NCI-H1694 treated with DMSO at 0.1 percent for 48 hours (cell line): ENCODE results near the gene LHFPL3.

ENCODE experiments used
- DNase-seq: peaks from one replicate; lab custom pipeline; 2025; lab: John Stamatoyannopoulos, UW

The LHFPL3 gene

GRCh38 chr7:104371216-104371979 is 43.0 kb downstream of the LHFPL3 start:
- DNase-seq, result no peak

DNA sequence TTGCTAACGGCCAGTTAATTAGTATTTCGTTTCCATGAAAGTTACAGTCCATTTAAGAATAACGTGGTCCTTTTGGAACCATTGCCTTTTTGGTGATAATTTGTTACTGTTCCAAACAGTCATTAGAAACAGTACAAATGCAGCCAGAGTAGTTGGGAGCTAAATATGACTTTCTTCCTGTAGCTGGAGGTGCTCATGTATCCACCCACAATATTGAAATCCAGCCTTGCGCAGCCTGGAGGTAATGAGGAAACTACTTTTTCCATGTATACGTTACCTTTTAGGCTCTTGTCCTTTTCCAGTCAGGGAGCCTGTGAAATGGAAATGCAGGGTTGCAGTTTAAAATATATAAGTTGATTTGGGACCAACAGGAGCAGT is 43.6 kb downstream of the LHFPL3 start:
- no peak for DNase-seq

DNA sequence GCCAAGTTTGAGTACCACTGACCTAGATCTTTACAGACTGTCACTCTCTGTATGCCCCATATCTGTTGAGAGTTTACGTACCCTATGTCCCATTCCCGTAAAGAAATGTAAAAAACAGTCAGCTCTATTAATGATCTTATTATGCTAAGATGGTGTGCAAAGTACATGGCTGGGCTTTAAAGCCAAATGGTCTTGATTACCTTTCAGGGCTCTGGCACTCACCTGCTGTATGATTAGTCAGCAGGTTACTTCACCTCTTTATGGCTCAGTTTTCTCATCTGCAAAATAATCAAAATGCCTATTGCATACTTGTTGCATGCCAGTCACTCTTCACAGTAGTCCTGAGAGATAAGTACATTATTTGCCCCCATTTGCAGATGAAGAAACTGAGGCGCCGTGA is 54.2 kb downstream of the LHFPL3 start:
- DNase-seq, result no peak

DNA sequence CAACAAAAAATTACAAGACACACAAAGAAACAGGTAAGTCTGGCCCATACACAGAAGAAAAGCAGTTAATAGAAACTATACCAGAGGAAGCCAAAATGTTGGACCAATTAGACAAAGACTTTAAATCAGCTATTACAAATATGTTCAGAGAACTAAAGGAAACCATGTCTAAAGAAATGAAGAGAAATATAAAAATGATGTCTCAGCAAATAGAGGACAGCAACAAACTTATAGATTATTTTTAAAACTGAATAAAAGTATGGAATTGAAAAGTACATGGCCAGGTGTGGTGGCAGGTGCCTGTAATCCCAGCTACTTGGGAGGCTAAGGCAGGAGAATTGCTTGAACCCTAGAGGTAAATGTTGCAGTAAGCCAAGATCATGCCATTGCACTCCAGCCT is 58.5 kb downstream of the LHFPL3 start:
- no peak for DNase-seq

GRCh38 chr7:104388222-104388621 is 59.8 kb downstream of the LHFPL3 start:
- no peak for DNase-seq

DNA sequence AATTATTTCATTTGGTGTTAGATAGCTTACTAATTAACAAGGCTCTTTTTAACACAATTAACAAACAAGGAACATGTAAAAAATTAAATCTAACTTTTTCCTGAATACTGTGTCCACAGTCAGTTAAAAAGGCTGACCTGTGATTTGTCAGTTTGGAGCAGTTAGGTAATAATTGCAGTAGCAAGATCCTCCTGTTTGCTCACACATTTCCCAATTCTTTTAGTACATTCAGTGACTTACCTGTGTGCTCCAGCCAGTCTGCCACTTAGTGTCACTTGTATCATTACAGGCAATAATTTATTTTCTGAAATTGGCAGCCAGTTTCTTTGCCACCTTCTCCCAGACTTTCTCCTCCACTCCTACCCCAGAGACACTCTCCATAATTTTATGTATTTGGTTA is 66.8 kb downstream of the LHFPL3 start:
- DNase-seq, result no peak

GRCh38 chr7:104397442-104397841 is 69.0 kb downstream of the LHFPL3 start:
- DNase-seq, result no peak

GRCh38 chr7:104408371-104408770 is 80.0 kb downstream of the LHFPL3 start:
- no peak for DNase-seq

DNA sequence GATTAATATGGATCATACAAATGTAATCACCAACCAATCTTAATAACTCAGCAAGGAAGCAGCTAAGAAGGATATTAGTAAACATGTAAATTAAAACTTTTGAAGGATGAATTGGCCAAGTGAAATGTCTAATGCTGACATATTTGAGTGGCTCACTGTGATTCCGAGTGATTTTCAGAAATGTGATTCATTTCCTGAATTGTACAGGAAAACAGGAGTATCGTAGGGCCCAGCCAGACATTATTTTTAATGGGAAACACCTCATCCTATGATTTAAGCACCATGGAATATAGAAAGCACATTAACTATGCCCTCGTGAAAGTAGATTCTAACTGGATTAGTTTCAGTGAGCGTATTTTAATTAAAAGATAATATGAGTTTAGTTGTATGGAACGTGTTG is 82.3 kb downstream of the LHFPL3 start:
- no peak for DNase-seq

GRCh38 chr7:104412911-104413310 is 84.5 kb downstream of the LHFPL3 start:
- DNase-seq, result no peak

DNA sequence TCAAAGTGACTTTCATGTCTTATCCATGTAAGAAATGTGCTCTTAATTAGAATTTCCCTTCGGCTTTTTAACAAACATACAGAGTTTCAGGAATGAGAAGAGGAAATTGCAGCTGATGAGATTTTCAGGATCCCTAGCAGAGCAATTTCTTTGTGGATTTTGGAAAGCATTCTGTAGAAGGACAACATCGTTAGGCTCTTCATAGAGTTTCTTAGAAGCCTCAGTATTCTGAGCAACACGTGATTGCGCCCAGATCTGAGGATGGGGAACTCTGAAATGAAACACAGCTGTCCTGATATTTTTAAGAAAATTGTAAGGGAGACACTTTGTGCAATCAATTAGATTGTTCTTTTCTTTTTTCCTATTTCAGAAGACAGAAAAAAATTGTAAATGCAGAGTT is 85.8 kb downstream of the LHFPL3 start:
- no peak for DNase-seq

GRCh38 chr7:104415700-104416099 is 87.3 kb downstream of the LHFPL3 start:
- no peak for DNase-seq

- no peak for DNase-seq
Measured at GRCh38 chr7:104416866-104417393, 88.5 kb downstream of the LHFPL3 start.

DNA sequence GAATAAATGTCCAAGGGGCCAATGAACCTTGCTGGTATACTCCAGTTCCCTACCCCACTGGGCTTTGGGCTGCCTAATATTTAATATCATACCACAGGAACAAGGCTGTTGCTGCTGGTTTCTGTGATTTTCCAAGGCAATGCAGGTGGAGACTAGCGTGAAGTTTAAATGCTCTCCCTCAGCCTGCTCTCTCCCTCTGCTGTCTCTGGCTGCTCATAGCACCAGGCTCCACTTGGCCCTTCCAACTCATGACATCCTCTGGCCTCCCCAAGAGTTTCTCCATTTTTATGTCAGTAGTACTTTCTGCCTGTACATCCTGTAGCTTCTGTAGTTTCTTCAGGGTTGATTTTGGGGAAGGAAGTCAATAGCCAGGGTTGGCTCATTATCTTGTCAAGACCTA is 103.5 kb downstream of the LHFPL3 start:
- DNase-seq, result no peak

DNA sequence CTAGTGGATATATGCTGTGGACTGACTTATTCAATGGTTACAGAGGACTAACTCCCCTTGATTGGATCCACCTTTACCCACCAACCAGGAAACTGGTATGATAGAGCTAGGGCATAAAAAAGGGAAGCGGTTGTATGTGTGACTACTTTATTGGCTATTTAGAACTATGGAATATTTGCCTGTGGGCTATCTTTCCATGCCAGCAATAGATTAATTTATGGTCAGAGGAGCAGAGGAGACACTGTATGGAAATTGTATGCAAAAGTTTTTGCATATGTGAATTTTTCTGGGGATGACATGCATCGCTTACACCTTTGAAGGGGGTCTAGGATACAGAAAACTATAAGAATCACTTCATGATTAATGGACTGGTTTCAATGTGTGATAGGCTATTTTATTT is 105.7 kb downstream of the LHFPL3 start:
- no peak for DNase-seq

DNA sequence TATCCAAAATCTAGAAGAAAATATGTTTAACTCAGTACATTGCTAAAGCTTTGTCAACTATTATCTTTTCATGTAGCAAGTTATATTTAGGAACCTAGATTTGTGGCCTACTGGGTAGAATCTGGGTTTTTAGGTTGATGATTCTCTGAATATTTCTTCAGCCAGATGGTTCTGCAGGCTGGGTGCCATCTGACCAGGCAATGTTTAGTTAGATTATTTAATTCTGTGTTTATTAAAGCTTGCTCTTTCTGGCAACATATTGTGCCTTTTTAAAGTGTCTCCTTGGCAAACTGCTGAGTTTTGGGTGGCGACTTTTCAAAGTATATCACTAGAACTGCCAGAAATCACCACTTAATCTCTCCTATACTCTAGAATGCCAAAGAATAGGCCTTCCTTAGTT is 114.1 kb downstream of the LHFPL3 start:
- peak; percentile 69 for DNase-seq

DNA sequence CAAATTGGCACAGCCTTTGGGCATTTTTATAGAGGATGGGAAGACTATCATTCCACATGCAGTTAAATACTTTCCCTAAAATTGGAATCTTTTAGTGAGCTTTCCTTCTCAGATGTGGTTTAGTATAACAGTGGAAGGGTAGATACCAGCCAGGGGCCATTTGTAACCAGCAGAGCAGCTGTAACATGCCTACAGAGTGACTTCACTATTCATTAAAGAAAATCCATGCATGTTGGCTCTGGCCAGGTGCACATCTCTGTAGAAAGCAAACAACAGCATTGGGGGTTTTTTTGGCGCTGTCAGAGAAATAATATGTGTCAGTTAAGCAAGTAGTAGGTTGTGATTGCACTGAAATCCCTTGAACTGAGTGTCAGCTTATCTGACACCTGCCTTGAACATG is 115.6 kb downstream of the LHFPL3 start:
- no peak for DNase-seq

- DNase-seq, result no peak
Measured at GRCh38 chr7:104445393-104445792, 117.0 kb downstream of the LHFPL3 start.

- DNase-seq, result no peak
Measured at GRCh38 chr7:104450861-104451260, 122.5 kb downstream of the LHFPL3 start.

DNA sequence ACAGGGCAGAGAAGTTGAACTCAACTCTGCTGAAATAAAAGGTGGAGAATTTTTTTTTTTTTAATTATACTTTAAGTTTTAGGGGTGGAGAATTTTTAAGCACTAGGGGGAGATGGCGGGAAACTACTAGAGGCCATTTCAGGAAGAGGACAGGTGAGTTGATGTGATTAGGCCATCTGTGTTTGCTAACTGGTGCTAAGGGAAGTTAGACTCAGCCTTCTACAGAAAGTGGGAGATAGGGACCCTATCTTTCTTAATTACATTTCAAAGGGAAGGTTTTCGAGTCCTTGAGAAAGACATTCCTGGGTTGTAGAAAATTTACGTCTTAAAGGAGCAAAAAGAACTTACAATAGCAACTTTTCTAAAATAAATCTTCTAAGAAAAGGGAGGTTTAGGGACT is 124.8 kb downstream of the LHFPL3 start:
- DNase-seq, result no peak

DNA sequence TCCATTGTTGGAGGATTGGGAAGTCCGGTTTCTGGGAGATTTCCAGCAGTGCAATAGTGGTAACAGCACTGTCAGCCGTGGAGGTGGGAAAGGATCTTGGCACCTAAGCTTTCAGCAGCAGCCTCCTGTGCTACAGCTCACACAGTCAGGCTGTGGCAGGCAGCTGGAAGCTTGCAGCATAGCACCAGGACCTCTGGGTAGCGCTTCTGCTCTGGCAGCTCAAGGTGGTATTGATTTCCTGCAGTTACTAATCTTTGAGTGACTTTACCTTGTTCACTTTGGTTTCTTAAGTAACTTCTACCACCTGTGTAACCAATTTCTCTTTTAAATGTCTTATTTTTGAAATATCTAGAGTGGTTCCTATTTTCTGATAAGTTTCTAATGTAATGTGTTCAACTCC is 130.5 kb downstream of the LHFPL3 start:
- DNase-seq, result no peak

DNA sequence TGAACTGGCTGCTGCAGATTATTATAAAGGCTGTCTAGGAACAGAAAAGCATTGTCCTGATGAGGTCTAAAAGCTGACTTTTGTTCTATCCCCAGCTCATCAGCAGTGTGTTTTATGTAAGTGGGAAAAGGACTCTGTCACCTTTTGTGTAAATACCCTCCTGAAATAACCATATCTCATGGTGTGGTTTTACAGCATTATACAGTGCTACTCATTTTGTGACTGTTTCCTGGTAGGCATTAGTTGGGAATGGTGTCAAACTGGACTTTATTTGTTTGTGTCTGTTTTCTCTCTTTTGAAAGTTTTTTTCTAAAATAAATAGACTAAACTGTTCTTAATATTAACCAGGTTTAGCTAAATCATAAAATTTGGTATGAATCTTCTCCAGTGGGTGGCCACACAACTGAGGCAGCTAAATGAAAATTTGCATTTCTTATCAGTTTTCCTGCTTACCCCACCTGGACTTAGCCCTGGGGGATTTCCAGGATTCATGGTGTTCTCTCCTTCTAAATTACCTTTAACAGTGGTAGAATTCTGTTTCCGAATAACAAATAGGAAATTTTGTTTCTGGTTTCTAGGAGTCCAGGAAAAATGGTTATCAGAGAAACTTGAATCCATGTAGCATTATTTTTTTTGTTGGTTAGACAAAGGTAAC is 140.9 kb downstream of the LHFPL3 start:
- no peak for DNase-seq

DNA sequence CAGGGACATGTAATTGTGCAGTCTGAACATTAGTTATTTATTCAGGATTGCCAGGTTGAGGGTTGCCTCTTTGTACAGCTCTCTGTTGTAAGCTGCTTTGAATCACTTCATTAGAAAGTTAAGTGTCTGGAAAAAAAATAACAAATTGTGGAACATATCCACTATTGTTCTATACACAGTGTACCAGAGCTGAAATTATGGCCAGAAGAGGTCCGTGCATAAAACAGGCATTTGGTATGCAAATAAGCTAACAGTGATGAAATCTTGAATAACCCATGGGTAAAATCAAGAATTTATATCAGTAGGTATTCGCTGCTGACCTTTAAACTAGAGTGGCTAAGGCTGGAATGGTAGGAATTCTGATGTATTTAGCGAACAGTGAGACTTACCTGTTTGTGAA is 152.1 kb downstream of the LHFPL3 start:
- no peak for DNase-seq
